OCI-LY7 (cell line): Measurements from ENCODE around the gene ARHGAP40. TPM values are rescaled to one million over a fixed set of nuclear protein-coding genes. Genes with fewer than 3 reads are reported as not detected.

Source experiments
- BruUV-seq: library from RNA; stranded (reverse); fragments of 400-500 nt; replicated peaks from 2 replicates; lab custom pipeline; 2021; lab: Mats Ljungman, UMichigan
- CTCF ChIA-PET: fragments of 300-600 bp; sonication (Branson Sonifier 250); formaldehyde crosslinking; loops from one replicate; lab custom pipeline; 2022; ENCODE audit warnings: antibody characterized with exemption; ENCODE audit not compliant: unreplicated experiment; lab: Charles Lee
- POLR2A ChIA-PET: fragments of 300-600 bp; sonication (Branson Sonifier 250); formaldehyde crosslinking; loops from one replicate; lab custom pipeline; 2022; ENCODE audit warnings: antibody characterized with exemption; lab: Charles Lee
- DNase-seq: peaks from one replicate; pipeline ENCODE4 v3.0.0-alpha.2; 2015; ENCODE audit warnings: low spot score
- H2AFZ ChIP-seq: fragments of 200-600 bp; sonication (generic), shearing (Covaris generic); 2 replicates; pipeline ENCODE4 v1.6.1; 2014; ENCODE audit warnings: mild to moderate bottlenecking, antibody characterized with exemption, low read length, moderate library complexity
- H3K27ac ChIP-seq: fragments of 200-600 bp; sonication (generic); 2 replicates; pipeline ENCODE4 v1.5.1; 2014; ENCODE audit warnings: mixed run types, low read depth, mild to moderate bottlenecking, moderate library complexity, low read length, inconsistent platforms; ENCODE audit not compliant: poor library complexity, severe bottlenecking
- H3K36me3 ChIP-seq: fragments of 200-600 bp; sonication (generic); 2 replicates; pipeline ENCODE4 v1.6.1; 2014; ENCODE audit warnings: mild to moderate bottlenecking, antibody characterized with exemption, low read length, moderate library complexity, mixed read lengths; ENCODE audit not compliant: insufficient read depth
- H3K4me1 ChIP-seq: fragments of 200-600 bp; sonication (generic); 2 replicates; pipeline ENCODE4 v1.5.1; 2014; ENCODE audit warnings: mild to moderate bottlenecking, low read length; ENCODE audit not compliant: insufficient read depth, poor library complexity, severe bottlenecking
- H3K4me2 ChIP-seq: fragments of 200-600 bp; sonication (generic); 2 replicates; pipeline ENCODE4 v1.6.1; 2014; ENCODE audit warnings: mild to moderate bottlenecking, low read length
- H3K4me3 ChIP-seq: fragments of 200-600 bp; sonication (generic); 2 replicates; pipeline ENCODE4 v1.5.1; 2014; ENCODE audit warnings: mild to moderate bottlenecking, low read depth, low read length; ENCODE audit not compliant: poor library complexity, severe bottlenecking
- H3K79me2 ChIP-seq: fragments of 200-600 bp; sonication (generic); 2 replicates; pipeline ENCODE4 v1.6.1; 2016; ENCODE audit warnings: low read depth, mild to moderate bottlenecking, low read length, moderate library complexity, mixed read lengths; ENCODE audit not compliant: insufficient read depth
- H3K9me2 ChIP-seq: fragments of 200-600 bp; sonication (generic); 2 replicates; pipeline ENCODE4 v1.6.1; 2016; ENCODE audit warnings: mild to moderate bottlenecking, low read length, mixed read lengths; ENCODE audit not compliant: insufficient read depth
- H3K9me3 ChIP-seq: fragments of 200-600 bp; sonication (generic); 2 replicates; pipeline ENCODE4 v1.6.1; 2014; ENCODE audit warnings: mild to moderate bottlenecking, mixed run types, low read length, mixed read lengths
- H4K20me1 ChIP-seq: fragments of 200-600 bp; sonication (generic); 2 replicates; pipeline ENCODE4 v1.6.1; 2014; ENCODE audit warnings: mild to moderate bottlenecking, antibody characterized with exemption, low read length, moderate library complexity, mixed read lengths; ENCODE audit not compliant: insufficient read depth
- EZH2phosphoT487 ChIP-seq: fragments of 200-600 bp; sonication (generic); IDR thresholded peaks from 2 replicates; pipeline ENCODE4 v1.6.1; 2018; ENCODE audit warnings: low read depth, borderline replicate concordance, mild to moderate bottlenecking, mixed run types, antibody characterized with exemption, low read length, moderate library complexity, mixed read lengths
- intact Hi-C: fragments of 100-400 bp; cut with micrococcal nuclease; formaldehyde crosslinking; loops from one replicate; pipeline ENCODE4 v1.10.0; 2022; ENCODE audit not compliant: unreplicated experiment
- total RNA-seq, 2 experiments: library from RNA; depleted of rRNA in 1 of 2; stranded (reverse); fragments of >200 nt in 1 of 2; shearing (Covaris generic) in 1 of 2; gene quantifications; 2 replicates each; pipeline ENCODE4 v1.2.3, GENCODE V29; 2014 to 2022
- TF ChIP-seq, protein P1 (sequence below): fragments of 200-600 bp; sonication (generic); conservative IDR thresholded peaks from 2 replicates; pipeline ENCODE4 v1.5.1; 2014; ENCODE audit warnings: mild to moderate bottlenecking, antibody characterized with exemption, low read length, moderate library complexity, mixed read lengths

Gene ARHGAP40
- total RNA-seq, 2 experiments from 2014 or later: not detected

DNA sequence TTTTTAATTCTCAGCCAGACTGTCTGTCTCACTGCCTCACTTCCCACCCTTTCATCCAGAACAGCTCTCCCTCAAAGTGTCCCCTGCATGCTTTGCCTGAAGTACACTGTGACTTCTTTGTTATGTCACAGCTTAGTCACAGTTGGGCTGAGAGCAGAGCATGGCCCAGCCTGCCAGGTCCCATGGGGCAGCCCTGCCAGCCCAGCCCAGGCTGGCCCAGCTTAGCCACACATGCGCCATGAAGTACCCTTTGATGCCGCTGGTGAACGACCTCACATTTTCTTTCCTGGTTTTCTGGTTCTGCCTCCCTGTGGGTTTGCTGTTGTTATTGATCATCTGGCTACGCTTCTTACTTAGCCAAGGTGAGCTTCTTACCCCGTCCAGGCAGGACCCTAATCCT, 20.6 kb upstream of the ARHGAP40 start, which contains the start of gene ADIG:
TSS of gene ADIG (plus strand) at position 185 of the 400 bp plus-strand sequence. CDS start at position 239, 54 bp downstream.
- H3K79me2 ChIP-seq: no peaks in the 10 kb centered on the region
- peaks cover 9% of the 10 kb centered on the region; the same call in 1 of the 2 replicates for H3K36me3 ChIP-seq
- no peak within 1 kb of the TSS for H3K4me2 ChIP-seq
- no peak within 1 kb of the TSS for H3K4me3 ChIP-seq
- BruUV-seq: no TSS peak
- H3K9me2 ChIP-seq: no peaks in the 10 kb centered on the region
- no peak for DNase-seq
- no peak for TF ChIP-seq EZH2phosphoT487
- TF ChIP-seq, protein P1, sequence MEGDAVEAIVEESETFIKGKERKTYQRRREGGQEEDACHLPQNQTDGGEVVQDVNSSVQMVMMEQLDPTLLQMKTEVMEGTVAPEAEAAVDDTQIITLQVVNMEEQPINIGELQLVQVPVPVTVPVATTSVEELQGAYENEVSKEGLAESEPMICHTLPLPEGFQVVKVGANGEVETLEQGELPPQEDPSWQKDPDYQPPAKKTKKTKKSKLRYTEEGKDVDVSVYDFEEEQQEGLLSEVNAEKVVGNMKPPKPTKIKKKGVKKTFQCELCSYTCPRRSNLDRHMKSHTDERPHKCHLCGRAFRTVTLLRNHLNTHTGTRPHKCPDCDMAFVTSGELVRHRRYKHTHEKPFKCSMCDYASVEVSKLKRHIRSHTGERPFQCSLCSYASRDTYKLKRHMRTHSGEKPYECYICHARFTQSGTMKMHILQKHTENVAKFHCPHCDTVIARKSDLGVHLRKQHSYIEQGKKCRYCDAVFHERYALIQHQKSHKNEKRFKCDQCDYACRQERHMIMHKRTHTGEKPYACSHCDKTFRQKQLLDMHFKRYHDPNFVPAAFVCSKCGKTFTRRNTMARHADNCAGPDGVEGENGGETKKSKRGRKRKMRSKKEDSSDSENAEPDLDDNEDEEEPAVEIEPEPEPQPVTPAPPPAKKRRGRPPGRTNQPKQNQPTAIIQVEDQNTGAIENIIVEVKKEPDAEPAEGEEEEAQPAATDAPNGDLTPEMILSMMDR: no peak
- intact Hi-C loops: no loop called here
- ChIA-PET CTCF (no interaction called here), POLR2A (no interaction called here)
- no peaks in the 10 kb centered on the region for H3K9me3 ChIP-seq
- no peak within 1 kb of the TSS for H3K27ac ChIP-seq
- H2AFZ ChIP-seq: no peak within 1 kb of the TSS
- H4K20me1 ChIP-seq: no peaks in the 10 kb centered on the region
- no peaks in the 10 kb centered on the region for H3K4me1 ChIP-seq

DNA sequence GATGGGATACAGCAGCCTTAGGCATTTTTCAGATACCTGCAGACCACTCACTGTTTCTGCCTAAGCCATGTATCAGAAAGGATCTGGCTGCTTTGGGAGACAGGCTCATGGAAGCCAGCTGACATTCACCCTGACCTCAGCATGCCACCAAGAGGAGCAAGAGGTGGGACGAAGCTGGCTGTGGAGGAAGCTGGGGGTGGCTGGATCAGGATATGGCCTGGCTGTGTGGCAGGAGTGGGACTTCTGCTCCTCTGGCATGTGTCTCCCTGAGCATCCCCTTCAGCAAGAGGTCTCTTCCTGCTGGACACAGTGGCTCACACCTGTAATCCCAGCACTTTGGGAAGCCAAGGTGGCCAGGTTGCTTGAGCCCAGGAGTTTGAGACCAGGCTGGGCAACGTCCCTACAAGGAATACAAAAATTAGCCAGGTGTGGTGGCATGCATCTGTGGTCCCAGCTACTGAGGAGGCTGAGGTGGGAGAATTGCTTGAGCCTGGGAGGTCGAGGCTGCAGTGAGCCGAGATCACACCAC, 19.7 kb upstream of the ARHGAP40 start:
- H3K36me3 ChIP-seq: peaks cover under 1% of the 10 kb centered on the region; the same call in 1 of the 2 replicates
- no peak overlapping the region for H2AFZ ChIP-seq
- no peak overlapping the region for H3K4me2 ChIP-seq
- TF ChIP-seq EZH2phosphoT487: no peak
- TF ChIP-seq, protein P1: no peak
- ChIA-PET CTCF (no interaction called here), POLR2A (no interaction called here)
- no peaks in the 10 kb centered on the region for H3K9me2 ChIP-seq
- H4K20me1 ChIP-seq: no peaks in the 10 kb centered on the region
- no peaks in the 10 kb centered on the region for H3K79me2 ChIP-seq
- no peaks in the 10 kb centered on the region for H3K4me1 ChIP-seq
- H3K27ac ChIP-seq: no peak overlapping the region
- intact Hi-C loops: no loop called here
- H3K4me3 ChIP-seq: no peak overlapping the region
- DNase-seq: no peak
- BruUV-seq: no TSS peak
- no peaks in the 10 kb centered on the region for H3K9me3 ChIP-seq

DNA sequence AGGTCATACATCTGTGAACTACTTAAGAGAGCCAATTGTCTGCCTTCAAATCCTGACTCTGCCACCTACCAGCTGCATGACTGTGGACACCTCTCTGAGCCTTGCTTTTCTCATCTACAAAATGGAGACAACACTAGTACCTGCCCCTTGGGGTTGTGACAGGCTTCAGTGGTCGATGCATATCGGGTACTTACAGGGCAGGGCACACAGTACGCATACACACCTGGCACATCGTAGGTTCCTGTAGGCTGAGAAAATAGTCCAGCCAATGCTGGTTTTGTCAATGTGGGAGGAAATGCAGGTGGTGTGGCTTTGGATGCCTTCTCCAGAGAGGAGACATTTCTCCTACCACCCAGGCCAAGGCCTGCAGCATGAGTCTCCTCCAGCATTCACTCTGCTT, 18.3 kb upstream of the ARHGAP40 start:
- no TSS peak for BruUV-seq
- Histone ChIP-seq H3K9me3 (no peaks in the 10 kb centered on the region), H3K9me2 (no peaks in the 10 kb centered on the region), H3K4me2 (no peak overlapping the region), H3K4me3 (no peak overlapping the region), H3K79me2 (no peaks in the 10 kb centered on the region), H3K27ac (no peak overlapping the region), H4K20me1 (no peaks in the 10 kb centered on the region), H3K4me1 (no peaks in the 10 kb centered on the region), H3K36me3 (no peaks in the 10 kb centered on the region), H2AFZ (no peak overlapping the region)
- no peak for TF ChIP-seq EZH2phosphoT487
- TF ChIP-seq, protein P1: no peak
- ChIA-PET CTCF (no interaction called here), POLR2A (no interaction called here)
- no peak for DNase-seq
- intact Hi-C loops: no loop called here
